Activated CD8-positive, alpha-beta memory T cell treated with anti-CD3 and anti-CD28 coated beads, Interleukin-2, amount 50 U/mL, for 24 hours (primary cell): ENCODE measurements around the gene ADARB2.

Experiments
- DNase-seq: peaks from one replicate; pipeline ENCODE4 v3.0.0-alpha.2; 2020; ENCODE audit errors: extremely low read depth

ADARB2 gene

GRCh38 chr10:1595726-1596125, 141.6 kb downstream of the ADARB2 start:
- no peak for DNase-seq

- DNase-seq, result no peak
These were observed 142.1 kb downstream of the ADARB2 start for GRCh38 chr10:1595242-1595600.

GRCh38 chr10:1594372-1595241, 142.7 kb downstream of the ADARB2 start:
- no peak for DNase-seq

- DNase-seq, result no peak
These were observed 145.6 kb downstream of the ADARB2 start for GRCh38 chr10:1591742-1592141.

- no peak for DNase-seq
These were observed 146.3 kb downstream of the ADARB2 start for GRCh38 chr10:1591045-1591444.

GRCh38 chr10:1589257-1589656, 148.1 kb downstream of the ADARB2 start:
- DNase-seq, result no peak

- DNase-seq, result no peak
These were observed 154.6 kb downstream of the ADARB2 start for GRCh38 chr10:1582739-1583138.

- DNase-seq, result no peak
These were observed 156.1 kb downstream of the ADARB2 start for GRCh38 chr10:1581189-1581588.

GRCh38 chr10:1579671-1580070, 157.7 kb downstream of the ADARB2 start:
- DNase-seq, result no peak

GRCh38 chr10:1579141-1579491, 158.2 kb downstream of the ADARB2 start:
- DNase-seq, result no peak

- no peak for DNase-seq
These were observed 158.8 kb downstream of the ADARB2 start for GRCh38 chr10:1578392-1579140.

- no peak for DNase-seq
These were observed 159.4 kb downstream of the ADARB2 start for GRCh38 chr10:1577945-1578344.

GRCh38 chr10:1577373-1577770, 160.0 kb downstream of the ADARB2 start:
- DNase-seq, result no peak

- no peak for DNase-seq
These were observed 160.6 kb downstream of the ADARB2 start for GRCh38 chr10:1576467-1577372.

- no peak for DNase-seq
These were observed 161.7 kb downstream of the ADARB2 start for GRCh38 chr10:1575481-1576244.

GRCh38 chr10:1574719-1575118, 162.6 kb downstream of the ADARB2 start:
- no peak for DNase-seq

GRCh38 chr10:1573981-1574380, 163.3 kb downstream of the ADARB2 start:
- DNase-seq, result no peak

GRCh38 chr10:1573334-1573969, 163.9 kb downstream of the ADARB2 start:
- no peak for DNase-seq

GRCh38 chr10:1572519-1573333, 164.6 kb downstream of the ADARB2 start:
- no peak for DNase-seq
